Measurements from ENCODE around the gene HOXC5.

- no peak for TF ChIP-seq CTCF (IDR thresholded peaks at IDR 0.05)
- TF ChIP-seq EP300 (IDR thresholded peaks at IDR 0.05) = no peak
Measured at GRCh38 chr12:54054742-54055194, 21.9 kb downstream of the HOXC5 start.
